Measurements from ENCODE around the gene CEP57L1.

DNA sequence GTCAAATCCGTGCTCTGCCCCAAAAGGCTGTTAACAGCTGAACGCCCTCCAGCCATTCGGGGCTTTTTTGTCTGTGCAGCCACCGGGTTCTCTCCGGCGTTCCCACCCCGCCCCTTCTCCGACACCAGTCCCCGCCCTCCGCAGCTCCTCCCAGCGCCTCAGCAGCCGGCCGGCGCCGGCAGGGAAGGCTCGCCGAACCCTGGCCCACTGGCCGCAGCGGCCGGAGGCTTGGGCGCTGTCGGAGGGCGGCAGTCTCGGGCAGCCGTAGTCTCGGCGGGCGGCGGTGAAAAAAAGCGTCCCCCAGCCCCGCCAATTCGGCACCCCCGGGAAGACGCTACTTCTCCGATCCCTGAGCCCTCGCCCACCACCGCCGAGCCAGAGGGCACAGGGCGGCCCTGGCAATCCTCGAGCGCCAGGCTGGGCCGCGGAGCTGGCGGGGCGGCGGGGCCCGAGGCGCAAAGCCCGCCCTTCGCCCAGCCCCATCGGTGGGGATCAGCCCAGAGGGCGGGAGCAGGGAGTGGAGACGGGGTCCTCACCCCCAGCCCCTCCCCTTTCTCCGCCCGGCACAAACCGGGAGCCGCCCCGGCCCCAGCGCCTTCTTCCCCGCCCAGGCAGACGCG lies 781 bp upstream of the CEP57L1 start, which contains the start of gene SESN1:
- no peak for TF ChIP-seq REST (IDR thresholded peaks at IDR 0.05; ENCODE audit: low read depth)
- TF ChIP-seq, protein P1, sequence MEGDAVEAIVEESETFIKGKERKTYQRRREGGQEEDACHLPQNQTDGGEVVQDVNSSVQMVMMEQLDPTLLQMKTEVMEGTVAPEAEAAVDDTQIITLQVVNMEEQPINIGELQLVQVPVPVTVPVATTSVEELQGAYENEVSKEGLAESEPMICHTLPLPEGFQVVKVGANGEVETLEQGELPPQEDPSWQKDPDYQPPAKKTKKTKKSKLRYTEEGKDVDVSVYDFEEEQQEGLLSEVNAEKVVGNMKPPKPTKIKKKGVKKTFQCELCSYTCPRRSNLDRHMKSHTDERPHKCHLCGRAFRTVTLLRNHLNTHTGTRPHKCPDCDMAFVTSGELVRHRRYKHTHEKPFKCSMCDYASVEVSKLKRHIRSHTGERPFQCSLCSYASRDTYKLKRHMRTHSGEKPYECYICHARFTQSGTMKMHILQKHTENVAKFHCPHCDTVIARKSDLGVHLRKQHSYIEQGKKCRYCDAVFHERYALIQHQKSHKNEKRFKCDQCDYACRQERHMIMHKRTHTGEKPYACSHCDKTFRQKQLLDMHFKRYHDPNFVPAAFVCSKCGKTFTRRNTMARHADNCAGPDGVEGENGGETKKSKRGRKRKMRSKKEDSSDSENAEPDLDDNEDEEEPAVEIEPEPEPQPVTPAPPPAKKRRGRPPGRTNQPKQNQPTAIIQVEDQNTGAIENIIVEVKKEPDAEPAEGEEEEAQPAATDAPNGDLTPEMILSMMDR (IDR thresholded peaks at IDR 0.05 in 2 of 3, conservative IDR thresholded peaks at IDR 0.05 in 1 of 3; ENCODE audit: borderline replicate concordance in 1 of 3, insufficient read depth in 1 of 3, low read depth in 2 of 3, low read length in 2 of 3) = no peak
- no peak for TF ChIP-seq FOSL1 (IDR thresholded peaks at IDR 0.05; ENCODE audit: low read depth)
- peak; percentile 17 for TF ChIP-seq POLR2A (IDR thresholded peaks at IDR 0.05; ENCODE audit: borderline replicate concordance, extremely low read depth, insufficient read depth, insufficient read length)
- TF ChIP-seq EGR1 (IDR thresholded peaks at IDR 0.05; ENCODE audit: low read depth) = 0 out of 2 replicates have a peak, but pooled peaks have one; percentile 30
- TF ChIP-seq CBX3 (IDR thresholded peaks at IDR 0.05; ENCODE audit: low read depth) = no peak; the same call in 1 of the 2 replicates

All from HCT116 (cell line).